ENCODE data around the gene KIAA0825. TPM values are rescaled to one million over a fixed set of nuclear protein-coding genes. Genes with fewer than 3 reads are reported as not detected.

The KIAA0825 gene
- polyA plus RNA-seq, 2 donors = 0.29 to 0.38 TPM

DNA sequence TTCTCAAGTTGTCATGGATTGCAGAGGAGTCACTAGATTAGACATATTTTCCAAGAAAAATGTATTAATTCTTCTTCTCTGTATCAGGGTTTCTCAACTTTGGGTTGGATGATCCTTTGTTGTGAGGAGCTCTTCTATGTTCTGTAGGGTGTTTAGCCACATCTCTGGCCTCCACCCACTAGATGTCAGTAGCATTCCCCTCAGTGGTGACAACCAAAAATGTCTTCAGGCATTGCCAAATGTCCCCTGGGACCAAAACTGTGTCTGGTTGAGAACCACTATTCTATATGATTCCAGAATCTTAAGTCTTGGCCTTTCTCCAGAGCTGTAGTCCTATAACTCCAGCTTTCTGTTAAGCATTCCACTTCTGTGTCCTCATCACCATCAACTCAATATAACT is 220.9 kb downstream of the KIAA0825 start:
- H3K4me1 ChIP-seq (ENCODE audit: control insufficient read depth in 2 of 2, insufficient read depth in 2 of 2, low read length in 1 of 2) = no peaks in the 10 kb centered on the region
- no peaks in the 10 kb centered on the region for H3K27me3 ChIP-seq (ENCODE audit: control insufficient read depth in 1 of 2, insufficient read depth in 2 of 2, low read length in 2 of 2)
- no peak overlapping the region for H3K27ac ChIP-seq (ENCODE audit: low read depth in 2 of 2, low read length in 1 of 2)
- H3K9me3 ChIP-seq (ENCODE audit: control insufficient read depth in 2 of 2, insufficient read depth in 1 of 2, low read depth in 1 of 2, low read length in 1 of 2) = no peaks in the 10 kb centered on the region
- H3K4me3 ChIP-seq (ENCODE audit: low read depth in 1 of 2, low read length in 2 of 2) = no peak overlapping the region
- H3K36me3 ChIP-seq (ENCODE audit: control insufficient read depth in 2 of 2, insufficient read depth in 2 of 2, low read length in 1 of 2) = no peaks in the 10 kb centered on the region

DNA sequence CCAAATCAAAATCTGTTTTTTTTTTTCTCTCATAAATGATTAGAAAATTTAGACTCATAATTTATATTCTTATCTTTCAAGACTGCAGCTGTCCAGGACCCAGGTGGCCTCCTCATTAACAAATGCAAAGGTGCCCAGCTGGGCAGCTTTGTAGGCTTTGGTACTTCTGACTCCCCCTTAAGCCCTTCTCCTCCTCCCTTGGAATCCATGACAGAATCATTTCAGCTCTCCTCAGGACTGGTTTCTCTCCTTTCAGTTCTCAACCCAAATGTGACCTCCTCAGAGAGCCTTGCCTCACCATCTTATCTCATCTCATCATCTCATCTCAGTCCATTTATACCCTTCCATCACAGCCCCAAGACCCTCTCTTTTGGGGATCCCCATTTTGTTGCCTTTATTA is 221.7 kb downstream of the KIAA0825 start:
- Histone ChIP-seq H3K4me3 (ENCODE audit: low read depth in 1 of 2, low read length in 2 of 2) (no peak overlapping the region), H3K36me3 (ENCODE audit: control insufficient read depth in 2 of 2, insufficient read depth in 2 of 2, low read length in 1 of 2) (no peaks in the 10 kb centered on the region), H3K27me3 (ENCODE audit: control insufficient read depth in 1 of 2, insufficient read depth in 2 of 2, low read length in 2 of 2) (no peaks in the 10 kb centered on the region), H3K9me3 (ENCODE audit: control insufficient read depth in 2 of 2, insufficient read depth in 1 of 2, low read depth in 1 of 2, low read length in 1 of 2) (no peaks in the 10 kb centered on the region), H3K4me1 (ENCODE audit: control insufficient read depth in 2 of 2, insufficient read depth in 2 of 2, low read length in 1 of 2) (no peaks in the 10 kb centered on the region), H3K27ac (ENCODE audit: low read depth in 2 of 2, low read length in 1 of 2) (no peak overlapping the region)

- Histone ChIP-seq H3K27me3 (ENCODE audit: control insufficient read depth in 1 of 2, insufficient read depth in 2 of 2, low read length in 2 of 2) (no peaks in the 10 kb centered on the region), H3K4me1 (ENCODE audit: control insufficient read depth in 2 of 2, insufficient read depth in 2 of 2, low read length in 1 of 2) (no peaks in the 10 kb centered on the region), H3K27ac (ENCODE audit: low read depth in 2 of 2, low read length in 1 of 2) (no peak overlapping the region), H3K36me3 (ENCODE audit: control insufficient read depth in 2 of 2, insufficient read depth in 2 of 2, low read length in 1 of 2) (no peaks in the 10 kb centered on the region), H3K4me3 (ENCODE audit: low read depth in 1 of 2, low read length in 2 of 2) (no peak overlapping the region), H3K9me3 (ENCODE audit: control insufficient read depth in 2 of 2, insufficient read depth in 1 of 2, low read depth in 1 of 2, low read length in 1 of 2) (no peaks in the 10 kb centered on the region)
- 42 to 51% methylated on average over 1 of the region's 1 CpG for WGBS, 2 donors
These were observed 222.9 kb downstream of the KIAA0825 start for GRCh38 chr5:94395468-94395867.

DNA sequence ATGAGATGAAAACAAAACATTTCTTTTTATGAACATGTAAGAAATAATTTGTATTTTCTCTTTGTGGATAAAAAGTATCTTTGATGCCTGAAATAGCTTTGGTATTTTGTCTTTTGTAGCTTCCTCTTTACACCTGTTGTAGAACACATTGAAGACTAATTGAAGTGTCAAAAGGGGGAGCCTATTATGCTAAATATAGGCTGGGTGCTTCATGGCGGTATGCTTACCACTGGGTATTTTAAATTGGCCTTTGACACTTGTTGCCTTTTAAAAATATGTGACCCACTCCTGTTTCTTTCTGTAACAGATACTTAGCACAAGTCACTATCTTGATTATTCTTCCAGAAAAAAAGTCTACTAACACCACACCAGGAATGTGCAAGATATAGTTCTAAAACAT is 226.4 kb downstream of the KIAA0825 start:
- Histone ChIP-seq H3K9me3 (ENCODE audit: control insufficient read depth in 2 of 2, insufficient read depth in 1 of 2, low read depth in 1 of 2, low read length in 1 of 2) (peaks cover 0 to 2% of the 10 kb centered on the region in 2 donors), H3K4me1 (ENCODE audit: control insufficient read depth in 2 of 2, insufficient read depth in 2 of 2, low read length in 1 of 2) (no peaks in the 10 kb centered on the region), H3K36me3 (ENCODE audit: control insufficient read depth in 2 of 2, insufficient read depth in 2 of 2, low read length in 1 of 2) (no peaks in the 10 kb centered on the region), H3K27me3 (ENCODE audit: control insufficient read depth in 1 of 2, insufficient read depth in 2 of 2, low read length in 2 of 2) (no peaks in the 10 kb centered on the region), H3K4me3 (ENCODE audit: low read depth in 1 of 2, low read length in 2 of 2) (no peak overlapping the region), H3K27ac (ENCODE audit: low read depth in 2 of 2, low read length in 1 of 2) (no peak overlapping the region)
- WGBS, 2 donors = 93 to 100% methylated on average over 1 of the region's 1 CpG

DNA sequence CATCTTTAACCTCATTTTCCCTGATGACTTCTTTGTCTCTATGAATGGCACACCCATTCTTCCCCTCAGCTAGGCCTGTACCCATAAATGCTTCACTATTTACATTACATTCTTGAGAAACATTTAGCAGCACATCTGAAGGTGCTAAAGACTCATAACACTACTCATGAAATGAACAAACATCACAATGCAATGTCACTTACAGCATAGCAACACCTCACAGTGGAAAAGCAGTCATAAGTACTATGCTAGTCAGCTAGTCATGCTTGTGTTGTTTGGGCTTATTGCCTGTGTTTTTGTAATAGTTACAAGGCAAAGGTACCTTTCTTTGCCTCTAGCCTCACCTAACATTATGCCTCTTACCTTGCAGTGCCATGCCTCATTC is 228.9 kb downstream of the KIAA0825 start:
- Histone ChIP-seq H3K9me3 (ENCODE audit: control insufficient read depth in 2 of 2, insufficient read depth in 1 of 2, low read depth in 1 of 2, low read length in 1 of 2) (peaks cover 0 to 2% of the 10 kb centered on the region in 2 donors), H3K27me3 (ENCODE audit: control insufficient read depth in 1 of 2, insufficient read depth in 2 of 2, low read length in 2 of 2) (no peaks in the 10 kb centered on the region), H3K4me3 (ENCODE audit: low read depth in 1 of 2, low read length in 2 of 2) (no peak overlapping the region), H3K27ac (ENCODE audit: low read depth in 2 of 2, low read length in 1 of 2) (no peak overlapping the region), H3K4me1 (ENCODE audit: control insufficient read depth in 2 of 2, insufficient read depth in 2 of 2, low read length in 1 of 2) (no peaks in the 10 kb centered on the region), H3K36me3 (ENCODE audit: control insufficient read depth in 2 of 2, insufficient read depth in 2 of 2, low read length in 1 of 2) (no peaks in the 10 kb centered on the region)

- WGBS, 2 donors = 85 to 87% methylated on average over 3 of the region's 3 CpGs
- no peak overlapping the region for H3K4me3 ChIP-seq (ENCODE audit: low read depth in 1 of 2, low read length in 2 of 2)
- H3K27ac ChIP-seq (ENCODE audit: low read depth in 2 of 2, low read length in 1 of 2) = no peak overlapping the region
- no peaks in the 10 kb centered on the region for H3K4me1 ChIP-seq (ENCODE audit: control insufficient read depth in 2 of 2, insufficient read depth in 2 of 2, low read length in 1 of 2)
- H3K9me3 ChIP-seq (ENCODE audit: control insufficient read depth in 2 of 2, insufficient read depth in 1 of 2, low read depth in 1 of 2, low read length in 1 of 2) = peaks cover 0 to 2% of the 10 kb centered on the region in 2 donors
- H3K36me3 ChIP-seq (ENCODE audit: control insufficient read depth in 2 of 2, insufficient read depth in 2 of 2, low read length in 1 of 2) = no peaks in the 10 kb centered on the region
- H3K27me3 ChIP-seq (ENCODE audit: control insufficient read depth in 1 of 2, insufficient read depth in 2 of 2, low read length in 2 of 2) = no peaks in the 10 kb centered on the region
These were observed 229.5 kb downstream of the KIAA0825 start for GRCh38 chr5:94388773-94389514.

DNA sequence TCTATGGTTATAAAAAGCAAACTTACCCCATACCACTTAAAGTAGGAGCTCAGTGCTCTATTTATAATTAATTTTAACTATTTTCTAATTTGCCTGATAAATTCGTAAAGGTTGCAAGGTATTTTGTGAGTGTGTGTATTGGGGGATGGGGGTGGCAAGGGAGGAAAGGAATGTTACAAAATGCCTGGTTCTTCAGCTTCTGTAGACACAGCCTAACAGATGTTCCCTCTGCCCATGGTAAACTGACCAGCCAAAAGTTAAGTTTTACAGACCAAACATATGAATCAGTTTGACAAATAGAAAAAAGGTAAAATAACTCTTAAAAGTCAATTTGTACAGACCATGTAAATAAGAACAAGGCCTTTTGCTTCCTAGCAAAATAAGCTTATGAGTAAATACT is 232.6 kb downstream of the KIAA0825 start:
- Histone ChIP-seq H3K4me1 (ENCODE audit: control insufficient read depth in 2 of 2, insufficient read depth in 2 of 2, low read length in 1 of 2) (no peaks in the 10 kb centered on the region), H3K4me3 (ENCODE audit: low read depth in 1 of 2, low read length in 2 of 2) (no peak overlapping the region), H3K27ac (ENCODE audit: low read depth in 2 of 2, low read length in 1 of 2) (no peak overlapping the region), H3K27me3 (ENCODE audit: control insufficient read depth in 1 of 2, insufficient read depth in 2 of 2, low read length in 2 of 2) (no peaks in the 10 kb centered on the region), H3K9me3 (ENCODE audit: control insufficient read depth in 2 of 2, insufficient read depth in 1 of 2, low read depth in 1 of 2, low read length in 1 of 2) (peaks cover 0 to 2% of the 10 kb centered on the region in 2 donors), H3K36me3 (ENCODE audit: control insufficient read depth in 2 of 2, insufficient read depth in 2 of 2, low read length in 1 of 2) (no peaks in the 10 kb centered on the region)
- WGBS, 2 donors = 54 to 80% methylated on average over 1 of the region's 1 CpG

DNA sequence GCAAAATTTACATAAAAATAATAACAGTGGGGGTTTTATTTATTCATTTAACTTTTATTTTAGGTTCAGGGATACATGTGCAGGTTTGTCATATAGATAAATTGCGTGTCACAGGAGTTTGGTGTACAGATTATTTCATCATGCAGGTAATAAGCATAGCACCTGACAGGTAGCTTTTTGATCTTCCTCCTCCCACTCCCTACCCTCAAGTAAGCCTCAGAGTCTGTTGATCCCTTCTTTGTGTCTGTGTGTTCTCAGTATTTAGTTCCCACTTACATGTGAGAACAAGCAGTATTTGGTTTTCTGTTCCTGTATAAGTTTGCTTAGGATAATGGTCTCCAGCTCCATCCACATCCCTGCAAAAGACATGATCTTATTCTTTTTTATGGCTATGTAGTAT is 240.3 kb downstream of the KIAA0825 start:
- no peaks in the 10 kb centered on the region for H3K36me3 ChIP-seq (ENCODE audit: control insufficient read depth in 2 of 2, insufficient read depth in 2 of 2, low read length in 1 of 2)
- H3K9me3 ChIP-seq (ENCODE audit: control insufficient read depth in 2 of 2, insufficient read depth in 1 of 2, low read depth in 1 of 2, low read length in 1 of 2) = no peaks in the 10 kb centered on the region
- no peaks in the 10 kb centered on the region for H3K4me1 ChIP-seq (ENCODE audit: control insufficient read depth in 2 of 2, insufficient read depth in 2 of 2, low read length in 1 of 2)
- WGBS, 2 donors = 79 to 80% methylated on average over 1 of the region's 1 CpG
- H3K27ac ChIP-seq (ENCODE audit: low read depth in 2 of 2, low read length in 1 of 2) = no peak overlapping the region
- H3K4me3 ChIP-seq (ENCODE audit: low read depth in 1 of 2, low read length in 2 of 2) = no peak overlapping the region
- no peaks in the 10 kb centered on the region for H3K27me3 ChIP-seq (ENCODE audit: control insufficient read depth in 1 of 2, insufficient read depth in 2 of 2, low read length in 2 of 2)

- H3K4me3 ChIP-seq (ENCODE audit: low read depth in 1 of 2, low read length in 2 of 2) = no peak overlapping the region
- 76 to 83% methylated on average over 4 of the region's 4 CpGs for WGBS, 2 donors
These were observed 241.6 kb downstream of the KIAA0825 start for GRCh38 chr5:94376672-94377345.

GRCh38 chr5:94375801-94376200 is 242.6 kb downstream of the KIAA0825 start:
- WGBS, 2 donors = 46 to 52% methylated on average over 2 of the region's 2 CpGs
- H3K4me1 ChIP-seq (ENCODE audit: control insufficient read depth in 2 of 2, insufficient read depth in 2 of 2, low read length in 1 of 2) = no peaks in the 10 kb centered on the region
- no peaks in the 10 kb centered on the region for H3K36me3 ChIP-seq (ENCODE audit: control insufficient read depth in 2 of 2, insufficient read depth in 2 of 2, low read length in 1 of 2)
- H3K27me3 ChIP-seq (ENCODE audit: control insufficient read depth in 1 of 2, insufficient read depth in 2 of 2, low read length in 2 of 2) = no peaks in the 10 kb centered on the region
- H3K4me3 ChIP-seq (ENCODE audit: low read depth in 1 of 2, low read length in 2 of 2) = no peak overlapping the region
- H3K27ac ChIP-seq (ENCODE audit: low read depth in 2 of 2, low read length in 1 of 2) = no peak overlapping the region
- no peaks in the 10 kb centered on the region for H3K9me3 ChIP-seq (ENCODE audit: control insufficient read depth in 2 of 2, insufficient read depth in 1 of 2, low read depth in 1 of 2, low read length in 1 of 2)

More at GRCh38 chr5:94376672-94377345, 241.6 kb downstream of the KIAA0825 start:
- Histone ChIP-seq H3K9me3 (ENCODE audit: control insufficient read depth in 2 of 2, insufficient read depth in 1 of 2, low read depth in 1 of 2, low read length in 1 of 2) (no peaks in the 10 kb centered on the region), H3K36me3 (ENCODE audit: control insufficient read depth in 2 of 2, insufficient read depth in 2 of 2, low read length in 1 of 2) (no peaks in the 10 kb centered on the region), H3K27me3 (ENCODE audit: control insufficient read depth in 1 of 2, insufficient read depth in 2 of 2, low read length in 2 of 2) (no peaks in the 10 kb centered on the region), H3K27ac (ENCODE audit: low read depth in 2 of 2, low read length in 1 of 2) (no peak overlapping the region), H3K4me1 (ENCODE audit: control insufficient read depth in 2 of 2, insufficient read depth in 2 of 2, low read length in 1 of 2) (no peaks in the 10 kb centered on the region)

All from esophagus (tissue), 2 donors.